Lower leg skin (tissue), 4 donors: ENCODE measurements around the gene MAPKAPK3. TPM values are rescaled to one million over a fixed set of nuclear protein-coding genes. Genes with fewer than 3 reads are reported as not detected.

ENCODE experiments used
- DNase-seq, 2 donors: peaks; one replicate each; pipeline ENCODE4 v3.0.0-alpha.2; 2019; ENCODE audit warnings: low spot score in 2 of 2
- H3K4me3 ChIP-seq: fragments of 200-600 bp; sonication (generic); 2 replicates; pipeline ENCODE4 v1.5.1; 2017; ENCODE audit warnings: mild to moderate bottlenecking, low read depth; ENCODE audit not compliant: poor library complexity, severe bottlenecking
- POLR2A ChIP-seq, 2 donors: fragments of 450-650 bp; IDR thresholded peaks; one replicate each; pipeline ENCODE4 v1.6.1; 2016 to 2017; ENCODE audit warnings: antibody characterized with exemption in 2 of 2, mild to moderate bottlenecking in 1 of 2, moderate library complexity in 1 of 2
- WGBS, 2 donors: methylation state at CpG; one replicate each; pipeline ENCODE4 v1.1.5; 2018; 5-methylcytosine and 5-hydroxymethylcytosine counted together
- intact Hi-C: fragments of 100-400 bp; cut with DNase I; formaldehyde crosslinking; loops from one replicate; pipeline ENCODE4 v1.15.0; 2023; ENCODE audit warnings: low total_unique reads
- total RNA-seq, 4 donors: library from RNA; depleted of rRNA; stranded (reverse); fragments of >200 nt; gene quantifications; one replicate each; pipeline ENCODE4 v1.1.0, GENCODE V29; 2016
- TF ChIP-seq, protein P1 (sequence below), 3 donors: fragments of 450-650 bp; IDR thresholded peaks; one replicate each; pipeline ENCODE4 v1.5.1; 2016; ENCODE audit warnings: antibody characterized with exemption in 3 of 3, mild to moderate bottlenecking in 3 of 3, moderate library complexity in 2 of 3

Gene MAPKAPK3
- total RNA-seq, 4 donors from 2014 or later, result 65.2 to 128 (median 91.7) TPM

DNA sequence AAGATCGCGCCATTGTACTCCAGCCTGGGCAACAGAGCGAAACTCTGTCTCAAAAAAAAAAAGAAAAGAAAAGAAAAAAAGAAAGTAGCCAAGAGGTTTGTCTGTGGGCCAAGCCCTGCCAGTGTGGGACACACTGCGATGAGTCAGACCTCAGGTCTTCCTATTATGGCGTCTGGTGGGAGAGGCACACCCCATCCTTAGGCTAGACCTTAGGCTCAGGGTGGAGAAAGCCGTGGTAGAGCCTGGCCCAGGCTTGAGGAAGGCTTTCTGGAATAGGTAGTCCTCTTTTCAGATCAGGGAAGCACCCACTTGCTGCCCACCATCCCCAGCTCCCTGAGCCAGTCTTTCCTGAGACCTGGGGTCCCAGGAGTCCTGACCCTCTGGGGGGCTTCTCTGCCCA lies 41.6 kb upstream of the MAPKAPK3 start:
- intact Hi-C loops, result no loop called here
- TF ChIP-seq POLR2A (IDR thresholded peaks at IDR 0.05), result no peak
- TF ChIP-seq, protein P1, sequence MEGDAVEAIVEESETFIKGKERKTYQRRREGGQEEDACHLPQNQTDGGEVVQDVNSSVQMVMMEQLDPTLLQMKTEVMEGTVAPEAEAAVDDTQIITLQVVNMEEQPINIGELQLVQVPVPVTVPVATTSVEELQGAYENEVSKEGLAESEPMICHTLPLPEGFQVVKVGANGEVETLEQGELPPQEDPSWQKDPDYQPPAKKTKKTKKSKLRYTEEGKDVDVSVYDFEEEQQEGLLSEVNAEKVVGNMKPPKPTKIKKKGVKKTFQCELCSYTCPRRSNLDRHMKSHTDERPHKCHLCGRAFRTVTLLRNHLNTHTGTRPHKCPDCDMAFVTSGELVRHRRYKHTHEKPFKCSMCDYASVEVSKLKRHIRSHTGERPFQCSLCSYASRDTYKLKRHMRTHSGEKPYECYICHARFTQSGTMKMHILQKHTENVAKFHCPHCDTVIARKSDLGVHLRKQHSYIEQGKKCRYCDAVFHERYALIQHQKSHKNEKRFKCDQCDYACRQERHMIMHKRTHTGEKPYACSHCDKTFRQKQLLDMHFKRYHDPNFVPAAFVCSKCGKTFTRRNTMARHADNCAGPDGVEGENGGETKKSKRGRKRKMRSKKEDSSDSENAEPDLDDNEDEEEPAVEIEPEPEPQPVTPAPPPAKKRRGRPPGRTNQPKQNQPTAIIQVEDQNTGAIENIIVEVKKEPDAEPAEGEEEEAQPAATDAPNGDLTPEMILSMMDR (IDR thresholded peaks at IDR 0.05), result no peak

DNA sequence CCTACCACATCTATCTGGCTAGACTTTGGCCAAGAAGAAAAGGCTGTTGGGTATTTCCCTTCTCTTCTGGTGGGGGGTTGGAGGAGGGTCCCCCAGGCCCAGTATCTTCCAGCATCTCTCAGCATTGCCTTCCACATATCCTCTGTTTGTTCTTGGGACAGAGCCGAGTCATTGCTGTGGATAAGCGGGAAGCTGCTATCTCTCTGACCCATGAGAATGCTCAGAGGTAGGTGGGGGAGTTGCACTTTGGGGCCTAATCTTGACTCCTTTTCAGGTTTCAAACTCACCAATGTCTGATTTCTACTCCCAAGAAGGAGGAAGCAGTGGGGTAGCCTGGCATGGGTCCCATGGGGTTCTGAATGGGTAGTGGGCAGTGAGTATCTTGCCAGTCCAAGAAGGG lies 39.6 kb upstream of the MAPKAPK3 start:
- intact Hi-C loops, result no loop called here
- 97 to 100% methylated on average over 2 of the region's 2 CpGs for WGBS, 2 donors
- no peak overlapping the region for H3K4me3 ChIP-seq
- DNase-seq, result no peak
- TF ChIP-seq POLR2A (IDR thresholded peaks at IDR 0.05), result no peak
- TF ChIP-seq, protein P1 (IDR thresholded peaks at IDR 0.05), result no peak

More for the DNA sequence above, 41.6 kb upstream of the MAPKAPK3 start:
- no peak for DNase-seq
- WGBS, 2 donors, result 68 to 69% methylated on average over 6 of the region's 6 CpGs
- H3K4me3 ChIP-seq, result no peak overlapping the region

DNA sequence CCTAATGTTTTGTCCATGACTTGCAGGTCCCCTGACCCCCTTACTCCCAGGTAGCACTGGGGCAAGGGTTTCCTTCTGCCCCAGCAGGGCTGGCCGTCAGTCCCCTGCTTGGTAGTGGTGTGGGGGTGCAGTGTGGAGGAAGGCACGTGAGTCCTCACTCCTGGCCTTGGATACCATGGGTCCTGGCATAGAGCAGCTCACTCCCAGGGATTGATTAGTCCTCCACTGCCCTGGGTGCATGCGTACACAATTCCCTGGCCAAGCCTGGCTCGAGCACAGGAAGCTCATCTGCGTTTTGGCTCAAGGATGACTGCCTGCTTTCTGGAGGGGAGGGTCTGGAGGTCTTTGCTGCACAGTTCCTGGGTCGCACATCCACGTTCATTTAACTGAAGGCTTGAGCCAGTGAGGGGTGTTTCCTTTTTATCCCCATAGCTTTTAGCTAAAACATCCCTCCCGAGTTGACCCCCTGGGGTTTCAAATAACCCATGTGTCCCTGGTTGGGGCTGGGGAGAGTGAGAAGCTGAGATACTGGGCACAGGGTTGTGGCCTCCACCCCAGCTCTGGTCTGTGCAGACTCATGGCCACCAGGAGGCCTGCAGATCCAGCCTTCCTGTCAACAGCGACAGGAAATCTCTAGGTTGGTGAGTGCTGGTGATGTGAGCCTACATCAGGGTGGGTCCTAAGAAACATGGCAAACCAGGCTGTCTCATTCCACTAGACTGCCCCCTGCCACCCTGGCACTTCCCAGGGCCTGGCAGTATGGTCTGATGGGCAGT lies 36.1 kb upstream of the MAPKAPK3 start:
- no peak for DNase-seq
- no peak overlapping the region for H3K4me3 ChIP-seq
- TF ChIP-seq, protein P1 (IDR thresholded peaks at IDR 0.05), result no peak
- TF ChIP-seq POLR2A (IDR thresholded peaks at IDR 0.05), result no peak
- 82 to 92% methylated on average over 9 of the region's 9 CpGs for WGBS, 2 donors
- intact Hi-C loops, result no loop called here

DNA sequence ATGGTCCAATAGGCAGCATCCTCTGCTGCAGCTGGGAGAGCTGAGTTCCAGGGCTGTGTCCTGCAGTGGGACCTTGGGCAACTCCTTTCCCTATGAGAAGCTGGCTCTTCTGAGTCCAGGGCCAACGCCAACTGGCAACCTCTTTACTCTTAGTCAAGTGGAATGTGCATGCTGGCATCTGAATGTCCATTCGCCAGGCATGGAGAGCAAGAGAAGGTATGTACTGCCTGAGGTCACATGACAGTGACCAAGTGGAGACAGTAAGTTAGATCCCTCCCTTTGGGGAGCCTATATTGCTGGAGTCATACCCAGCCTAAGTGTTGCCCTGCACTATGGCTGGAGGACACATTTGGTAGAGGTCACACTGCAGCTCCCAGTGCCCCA lies 35.5 kb upstream of the MAPKAPK3 start:
- intact Hi-C loops, result no loop called here
- 86 to 97% methylated on average over 2 of the region's 2 CpGs for WGBS, 2 donors
- DNase-seq, result no peak
- H3K4me3 ChIP-seq, result no peak overlapping the region
- no peak for TF ChIP-seq POLR2A (IDR thresholded peaks at IDR 0.05)
- TF ChIP-seq, protein P1 (IDR thresholded peaks at IDR 0.05), result no peak

DNA sequence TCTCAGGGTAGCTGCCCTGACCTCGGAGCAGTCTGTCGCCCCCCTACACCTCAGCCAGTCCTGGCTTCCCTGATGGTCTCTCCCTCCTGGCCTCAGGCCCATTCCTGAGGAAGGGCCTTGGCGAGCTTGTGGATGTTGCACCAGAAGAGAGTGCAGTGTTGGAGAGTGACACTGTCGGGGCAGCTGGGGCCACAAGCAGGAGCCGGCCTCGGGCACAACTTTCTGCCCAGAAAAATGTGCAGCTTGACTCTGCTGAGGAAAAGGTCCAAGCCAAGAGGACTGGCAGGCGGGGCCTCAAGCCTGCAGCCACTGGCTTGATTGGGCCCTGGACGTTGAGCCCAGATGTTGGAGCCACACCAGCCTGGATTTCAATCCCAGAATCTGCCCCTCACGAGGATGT lies 34.9 kb upstream of the MAPKAPK3 start:
- intact Hi-C loops, result no loop called here
- no peak for DNase-seq
- H3K4me3 ChIP-seq, result no peak overlapping the region
- TF ChIP-seq POLR2A (IDR thresholded peaks at IDR 0.05), result no peak
- TF ChIP-seq, protein P1 (IDR thresholded peaks at IDR 0.05), result no peak
- WGBS, 2 donors, result 70 to 87% methylated on average over 7 to 9 of the region's 9 CpGs

DNA sequence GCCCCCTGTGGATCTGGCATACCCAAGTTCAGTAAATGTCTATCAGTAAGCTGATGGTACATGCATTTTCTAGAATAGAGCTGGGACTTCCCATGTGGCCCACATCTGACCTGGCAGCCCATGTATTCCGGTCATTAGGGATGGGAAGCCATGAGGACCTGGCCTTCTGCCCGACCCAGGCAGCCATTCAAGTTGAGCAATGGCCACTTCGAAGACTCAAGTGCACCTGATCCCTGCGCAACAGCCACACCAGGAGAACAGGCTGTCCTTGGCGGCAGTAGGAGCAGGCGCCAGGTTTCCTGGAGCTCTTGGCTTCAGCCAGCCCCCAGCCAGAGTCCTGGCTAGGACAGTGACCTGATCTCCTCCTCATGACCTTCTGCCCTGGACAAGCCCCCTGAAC lies 33.1 kb upstream of the MAPKAPK3 start:
- H3K4me3 ChIP-seq, result no peak overlapping the region
- DNase-seq, result peak; percentile 83 to 96
- 68 to 75% methylated on average over 6 of the region's 6 CpGs for WGBS, 2 donors
- intact Hi-C loops, result no loop called here
- TF ChIP-seq, protein P1 (IDR thresholded peaks at IDR 0.05), result no peak
- TF ChIP-seq POLR2A (IDR thresholded peaks at IDR 0.05), result no peak
